SIG-M5 treated with dmso at 0.1 percent for 504 hours (cell line): ENCODE measurements around the gene SLC39A11.

Source experiments
- DNase-seq: peaks from one replicate; lab custom pipeline; 2025; ENCODE audit not compliant: unreplicated experiment; lab: John Stamatoyannopoulos, UW

SLC39A11 gene

DNA sequence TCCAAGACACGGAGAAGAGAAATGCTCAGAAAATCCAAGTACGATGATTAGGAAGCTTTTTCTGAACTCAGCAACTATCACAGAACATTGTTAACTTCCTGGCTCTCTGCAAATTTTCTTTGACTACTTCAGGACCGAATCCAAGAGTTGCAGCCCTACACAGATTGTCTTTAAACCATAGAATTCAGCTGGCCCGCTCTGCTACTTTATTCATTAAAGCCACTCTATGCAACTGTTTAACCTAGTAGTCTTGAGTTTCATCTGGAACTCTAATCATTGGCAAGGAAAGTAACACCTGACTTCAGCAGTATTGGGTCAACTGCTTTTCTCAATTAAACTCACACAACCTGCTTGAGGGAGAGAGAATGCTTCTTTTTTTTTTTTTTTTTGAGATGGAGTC lies 210.1 kb downstream of the SLC39A11 start:
- no peak for DNase-seq

DNA sequence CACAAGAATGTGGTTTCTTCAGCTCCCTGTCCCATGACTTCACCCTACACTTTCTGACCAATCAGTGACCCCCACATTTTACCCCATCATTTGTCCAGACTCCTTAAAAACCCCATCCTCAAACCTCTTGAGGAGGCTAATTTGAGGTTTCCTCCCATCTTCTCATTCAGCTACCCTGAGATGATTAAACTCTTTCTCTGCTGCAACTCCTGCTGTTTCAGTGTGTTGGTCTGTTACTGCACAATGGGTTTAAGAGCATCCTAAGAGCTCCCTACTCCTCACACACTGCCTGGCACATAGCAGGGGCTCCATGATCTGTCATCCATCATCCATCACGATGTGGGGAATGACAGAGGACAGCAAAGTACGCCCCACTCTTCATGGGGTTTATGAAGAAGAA lies 212.6 kb downstream of the SLC39A11 start:
- no peak for DNase-seq

DNA sequence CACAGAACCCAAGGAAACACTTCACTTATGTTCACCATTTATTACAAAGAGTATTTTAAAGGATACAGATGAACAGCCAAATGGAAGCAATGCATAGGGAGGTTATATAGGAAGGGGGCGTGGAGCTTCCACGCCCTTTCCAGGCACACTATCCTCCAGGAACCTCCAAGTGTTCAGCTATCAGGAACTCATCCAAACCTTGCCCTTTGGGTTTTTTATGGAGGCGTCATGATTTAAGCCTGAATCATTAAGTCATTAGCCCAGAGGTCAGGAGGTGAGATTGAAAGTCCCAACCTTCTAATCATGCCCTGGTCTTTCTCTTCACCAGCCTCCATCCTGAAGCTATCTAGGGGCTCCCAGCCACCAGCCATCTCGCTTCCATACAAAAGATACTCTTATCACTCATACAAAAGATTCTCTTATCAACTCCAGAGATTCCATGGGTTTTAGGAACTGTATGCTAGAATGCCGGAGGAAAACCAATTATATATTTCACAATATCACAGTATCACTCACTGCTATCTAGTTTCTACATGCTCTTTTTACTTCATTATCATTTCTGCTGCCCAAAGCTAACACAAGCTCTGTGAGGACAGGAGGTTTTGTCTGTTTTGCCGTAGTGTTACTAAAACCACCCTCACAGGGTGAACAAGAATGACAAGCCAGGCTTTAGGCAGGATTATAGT lies 213.4 kb downstream of the SLC39A11 start:
- no peak for DNase-seq

DNA sequence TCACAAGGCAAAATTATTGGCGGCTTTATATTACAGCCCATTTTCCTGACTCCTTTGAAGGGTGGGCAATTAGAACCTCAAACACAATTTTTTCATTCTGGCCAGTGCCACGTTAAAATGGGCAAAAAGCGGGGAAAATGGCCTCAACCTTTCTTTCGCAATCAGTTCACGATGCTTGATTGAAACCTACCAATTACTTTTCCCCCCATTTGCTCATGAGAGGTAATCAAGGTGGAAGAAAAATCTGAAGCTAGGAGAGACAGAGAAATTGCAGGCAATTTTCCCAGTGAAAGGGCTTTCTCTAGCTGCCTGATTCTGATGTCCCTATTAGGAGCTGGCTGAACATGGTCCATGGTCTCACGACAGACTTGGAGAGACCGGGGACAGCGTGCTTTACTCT lies 215.1 kb downstream of the SLC39A11 start:
- no peak for DNase-seq

DNA sequence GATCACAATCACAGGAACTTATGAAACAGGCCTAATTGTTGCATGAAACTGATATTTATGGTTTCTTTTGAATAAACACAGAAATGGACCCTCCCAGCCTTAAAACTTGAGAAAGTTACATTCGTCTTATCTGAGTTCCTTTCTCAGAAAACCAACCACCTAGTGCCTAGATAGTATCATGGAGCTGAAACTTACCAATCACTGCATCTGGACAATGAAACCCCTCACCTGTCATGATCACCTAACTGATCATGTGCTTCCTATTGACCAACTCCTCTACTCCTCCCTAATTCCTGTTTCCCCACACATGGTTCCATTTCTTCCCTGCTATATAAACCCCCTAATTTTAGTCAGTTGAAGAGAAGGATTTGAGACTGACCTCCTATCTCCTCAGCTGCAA lies 216.1 kb downstream of the SLC39A11 start:
- no peak for DNase-seq

DNA sequence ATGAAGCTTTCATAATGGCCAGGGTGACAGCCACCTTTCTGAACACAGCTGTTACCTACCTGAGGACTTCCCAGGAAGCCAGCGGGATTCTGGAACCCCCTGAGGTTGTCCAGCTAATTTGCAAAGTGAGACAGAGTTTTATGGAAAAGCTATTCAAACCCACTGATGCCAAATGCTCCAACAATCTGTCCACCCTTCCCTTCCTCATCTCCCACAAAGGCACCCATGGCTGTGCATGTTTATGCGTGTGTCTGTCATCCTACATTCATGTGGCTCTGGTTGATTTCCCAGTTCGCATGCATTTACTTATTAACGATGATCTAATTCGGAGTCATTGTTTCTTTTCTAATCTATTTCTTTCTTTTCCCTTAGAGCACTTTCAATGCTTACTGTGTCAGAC lies 217.1 kb downstream of the SLC39A11 start:
- no peak for DNase-seq

DNA sequence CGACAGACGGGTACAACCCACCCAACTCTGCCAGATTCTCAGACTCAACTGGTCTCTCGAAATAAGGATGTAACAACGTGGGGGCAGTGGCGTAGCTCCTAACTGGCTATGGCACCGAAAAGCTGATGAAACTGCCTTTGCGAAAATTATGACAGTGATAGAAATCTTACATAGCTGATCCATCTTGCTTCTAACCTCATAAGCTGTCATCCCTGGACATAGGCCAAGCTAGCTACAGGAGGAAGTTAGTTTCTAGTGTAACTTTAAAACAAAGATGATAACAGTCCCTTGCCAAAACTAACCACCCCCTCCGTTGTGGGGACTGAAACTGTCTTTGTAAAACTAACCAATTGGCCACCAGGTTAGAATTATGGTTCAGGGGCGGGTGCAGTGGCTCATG lies 220.1 kb downstream of the SLC39A11 start:
- DNase-seq, result no peak

DNA sequence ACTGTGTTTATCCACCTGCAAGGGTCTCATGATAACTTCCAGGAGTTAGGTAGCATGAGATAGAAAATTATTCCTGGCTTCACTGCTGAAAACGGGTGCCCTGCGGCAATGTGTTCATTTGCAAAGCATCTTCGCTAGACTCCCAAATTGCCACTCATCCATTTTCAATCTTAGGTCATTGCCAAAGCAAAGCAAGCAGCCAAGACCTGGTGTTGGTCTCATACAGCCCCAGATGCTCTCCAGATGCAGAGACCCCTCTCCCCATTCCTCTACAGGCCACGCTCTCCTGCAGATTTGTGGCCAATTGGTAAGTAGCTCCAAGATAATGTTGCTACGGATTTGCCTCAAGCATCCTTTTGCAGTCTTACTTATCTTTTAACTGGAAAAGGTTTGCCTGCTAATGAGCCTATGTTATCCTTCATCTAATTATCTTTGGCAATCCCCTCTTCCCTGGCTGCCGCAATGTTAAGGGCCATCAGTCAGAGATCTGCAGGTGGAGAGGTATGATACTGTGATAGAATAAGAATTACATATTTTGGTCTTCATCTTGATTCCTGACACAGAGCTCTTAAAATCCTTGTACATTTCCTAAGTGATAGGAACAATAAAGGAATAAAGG lies 222.0 kb downstream of the SLC39A11 start:
- no peak for DNase-seq

DNA sequence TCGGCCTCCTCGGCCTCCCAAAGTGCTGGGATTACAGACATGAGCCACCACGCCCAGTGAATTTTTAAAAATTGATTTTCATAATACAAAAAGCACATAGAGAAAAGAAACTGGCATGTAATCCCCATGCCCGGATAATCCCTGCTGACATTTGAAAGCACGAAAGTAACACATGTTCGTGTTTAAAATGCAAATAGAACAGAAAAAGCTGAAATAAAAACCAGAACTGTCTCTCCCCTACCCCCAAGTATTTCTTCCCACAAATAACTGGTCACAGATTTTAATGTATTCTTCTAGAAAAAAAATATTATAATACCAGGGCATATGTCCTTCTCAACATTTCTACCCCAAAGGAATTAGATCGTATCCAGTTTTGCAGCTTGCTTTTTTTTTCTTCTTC lies 222.9 kb downstream of the SLC39A11 start:
- no peak for DNase-seq

DNA sequence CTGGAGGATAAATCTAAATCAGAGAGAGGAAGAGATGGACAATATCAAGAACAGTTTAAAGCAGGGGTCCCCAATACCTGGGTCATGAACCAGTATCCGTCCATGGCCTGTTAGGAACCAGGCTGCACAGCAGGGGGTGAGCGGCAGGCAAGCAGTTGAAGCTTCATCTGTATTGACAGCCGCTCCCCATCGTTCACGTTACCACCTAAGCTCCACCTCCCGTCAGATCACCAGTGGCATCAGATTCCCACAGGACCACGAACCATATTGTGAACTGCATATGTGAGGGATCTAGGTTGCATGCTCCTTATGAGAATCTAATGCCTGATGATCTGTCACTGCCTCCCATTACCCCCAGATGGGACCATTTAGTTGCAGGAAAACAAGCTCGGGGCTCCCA lies 226.5 kb downstream of the SLC39A11 start:
- DNase-seq, result no peak

DNA sequence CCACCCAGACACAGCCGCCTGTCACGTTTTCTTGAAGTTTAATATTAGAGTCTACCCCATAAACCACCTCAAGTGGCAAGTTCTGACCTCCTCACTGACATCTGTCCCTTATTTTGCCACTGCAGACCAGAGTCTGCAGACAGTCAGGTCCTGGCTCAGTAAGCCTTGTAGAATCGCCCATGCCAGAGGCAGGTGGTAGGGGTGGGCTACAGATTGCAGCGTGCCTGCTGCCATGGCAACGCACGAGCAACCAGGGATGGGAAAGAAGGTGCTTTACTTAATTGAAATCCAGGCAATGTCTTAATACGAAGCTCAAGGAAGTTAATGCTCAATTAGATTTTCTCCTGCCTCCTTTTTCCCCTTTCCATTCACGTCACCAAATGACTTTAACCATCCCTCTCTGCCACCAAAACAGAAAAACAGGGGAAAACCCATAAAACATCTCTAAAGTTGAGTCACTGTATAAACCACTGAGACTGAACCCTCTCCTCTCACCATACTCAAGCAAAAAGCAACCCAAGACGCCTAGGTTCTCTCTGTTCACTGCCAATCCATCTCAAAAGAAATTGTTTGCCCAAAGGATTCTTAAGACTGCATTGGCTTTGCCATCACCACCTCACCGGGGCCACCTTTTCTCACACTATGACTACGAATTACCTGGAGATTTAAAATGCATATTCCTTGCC lies 228.8 kb downstream of the SLC39A11 start:
- no peak for DNase-seq

DNA sequence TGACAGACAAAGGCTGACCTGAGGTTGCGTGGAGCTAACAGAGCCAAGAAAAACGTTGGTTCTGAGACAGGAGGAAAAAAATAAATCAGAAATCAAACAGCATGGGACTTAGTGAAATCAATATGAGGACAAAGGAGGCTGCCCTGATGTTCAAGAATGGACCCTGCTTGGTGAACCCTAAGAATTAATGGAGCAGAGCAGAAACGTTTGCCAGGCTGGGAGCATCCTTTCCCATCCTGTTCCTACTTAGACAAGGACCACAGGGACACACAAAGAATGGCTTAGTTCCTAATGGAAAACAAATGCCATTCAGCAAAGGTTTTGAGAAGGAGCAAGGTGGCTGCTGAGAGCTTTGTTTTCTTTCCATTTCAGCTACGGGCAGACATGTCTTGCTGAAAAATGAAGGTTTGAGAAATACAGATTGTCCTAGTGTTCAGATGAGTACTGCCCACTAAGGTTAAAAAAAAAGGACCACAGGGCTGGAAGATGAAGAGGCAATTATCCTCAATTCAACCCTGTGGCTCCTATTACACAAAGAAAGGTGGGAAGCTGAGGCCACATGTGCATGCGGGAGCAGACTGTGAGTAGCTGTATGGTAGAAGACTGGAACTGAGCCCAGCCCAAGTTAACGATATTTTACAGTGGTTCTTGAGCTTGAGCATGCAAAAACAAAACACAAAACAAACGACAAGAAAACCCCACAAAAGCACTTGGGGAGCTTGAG lies 230.1 kb downstream of the SLC39A11 start:
- no peak for DNase-seq

DNA sequence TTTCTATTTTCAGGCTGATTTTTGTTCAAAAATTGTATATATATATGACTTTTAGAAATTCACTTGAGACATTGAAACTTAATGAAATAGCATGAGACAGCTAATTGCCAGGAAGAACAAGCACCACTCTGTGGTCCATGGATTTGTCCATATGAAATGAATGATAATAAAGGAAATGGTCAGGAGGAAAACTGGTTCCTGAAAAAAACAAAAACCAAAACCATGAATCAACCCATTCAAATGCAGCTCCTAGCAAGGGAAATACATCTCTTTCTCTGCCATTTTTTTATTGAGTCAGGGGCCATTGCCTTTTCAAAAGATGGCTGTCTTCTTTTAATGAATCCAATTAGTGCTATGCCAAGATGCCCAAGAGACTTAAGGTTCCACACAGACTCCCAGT lies 230.7 kb downstream of the SLC39A11 start:
- no peak for DNase-seq

DNA sequence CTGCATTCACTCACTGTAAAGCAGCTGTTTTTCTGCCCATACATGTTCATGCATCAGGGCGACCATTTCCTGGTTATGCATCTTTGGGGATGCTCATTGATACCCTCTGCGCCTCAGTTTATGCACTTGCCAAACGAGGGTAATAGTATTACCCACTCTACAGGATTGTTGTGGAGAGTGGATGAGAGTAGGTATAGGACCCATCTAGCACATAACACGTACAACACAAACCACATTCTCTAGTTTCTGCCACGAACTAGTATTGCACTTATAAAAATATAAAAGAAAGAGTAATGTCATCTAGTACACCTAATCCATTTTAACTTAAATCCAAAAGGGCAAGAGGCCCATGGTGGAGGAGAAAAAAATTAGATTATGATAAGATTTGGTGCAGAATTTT lies 231.7 kb downstream of the SLC39A11 start:
- no peak for DNase-seq

DNA sequence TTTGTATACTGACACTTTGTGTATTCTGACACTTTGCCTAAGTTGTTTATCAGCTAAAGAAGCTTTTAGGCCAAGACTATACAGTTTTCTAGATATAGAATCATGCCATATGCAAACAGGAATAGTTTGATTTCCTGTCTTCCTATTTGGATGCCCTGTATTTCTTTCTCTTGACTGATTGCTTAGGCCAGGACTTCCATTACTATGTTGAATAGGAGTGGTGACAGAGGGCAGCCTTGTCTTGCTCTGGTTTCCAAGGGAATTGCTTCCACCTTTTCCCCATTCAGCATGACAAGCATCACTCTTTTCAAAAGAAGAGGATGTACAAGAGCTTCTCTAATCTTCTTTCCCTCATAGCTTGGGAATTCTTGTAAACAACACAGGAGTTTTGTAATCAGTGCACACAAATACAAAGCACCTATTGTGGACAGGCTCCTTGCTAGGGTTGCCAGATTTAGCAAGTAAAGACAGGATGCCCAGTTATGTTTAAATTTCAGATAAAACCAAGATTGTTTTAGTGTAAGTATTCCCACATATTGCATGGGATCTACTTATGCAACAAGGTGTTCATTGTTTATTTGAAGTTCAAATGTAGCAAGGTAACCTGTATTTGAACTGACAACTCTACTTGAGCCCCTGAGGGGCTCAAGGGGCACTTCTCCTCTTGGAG lies 233.5 kb downstream of the SLC39A11 start:
- DNase-seq, result no peak

DNA sequence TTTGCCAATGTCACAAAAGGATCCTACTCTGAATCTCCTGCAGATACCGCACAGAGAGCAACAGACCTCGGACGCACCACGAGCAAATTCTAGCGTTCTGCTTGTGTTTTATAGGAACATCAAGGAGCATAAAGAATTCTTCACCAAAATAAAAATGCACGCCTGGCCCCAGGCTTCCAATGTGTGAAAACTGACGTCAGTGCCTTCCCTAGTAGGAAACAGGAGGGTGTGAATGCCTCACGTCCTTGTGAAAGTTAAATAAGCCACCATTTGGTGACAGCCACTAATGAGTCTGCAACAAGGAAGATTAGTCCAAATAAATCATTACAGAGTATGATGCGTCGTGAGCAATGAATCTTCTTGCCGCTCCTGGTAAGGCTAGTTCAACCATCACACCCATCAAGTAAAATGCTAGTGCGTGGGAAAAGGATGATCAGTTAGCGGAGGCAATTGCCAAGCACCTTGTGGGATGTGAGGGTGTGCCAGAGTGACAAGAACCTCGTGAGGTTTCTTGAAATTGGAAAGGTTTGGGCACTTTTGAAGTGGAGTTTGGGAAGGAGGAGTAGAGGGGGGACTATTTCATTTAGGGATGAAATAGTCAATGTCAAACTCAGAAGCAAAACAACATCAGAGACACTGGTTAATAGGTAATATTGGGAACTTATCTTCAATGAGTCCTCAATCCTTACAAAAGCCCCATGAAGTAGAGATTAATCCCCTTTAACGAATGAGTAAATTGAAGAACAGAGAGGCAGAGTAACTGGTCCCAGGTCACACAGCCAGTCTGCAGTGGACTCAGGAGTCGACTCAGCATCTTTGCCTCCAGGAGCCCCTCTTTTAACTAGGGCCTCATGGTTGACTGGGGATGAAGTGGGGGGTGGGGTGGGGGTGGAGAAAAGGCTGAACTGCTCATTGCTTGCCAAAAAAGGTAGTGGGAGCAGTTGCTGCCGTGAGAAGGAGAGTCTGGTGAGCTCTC lies 238.8 kb downstream of the SLC39A11 start:
- no peak for DNase-seq

DNA sequence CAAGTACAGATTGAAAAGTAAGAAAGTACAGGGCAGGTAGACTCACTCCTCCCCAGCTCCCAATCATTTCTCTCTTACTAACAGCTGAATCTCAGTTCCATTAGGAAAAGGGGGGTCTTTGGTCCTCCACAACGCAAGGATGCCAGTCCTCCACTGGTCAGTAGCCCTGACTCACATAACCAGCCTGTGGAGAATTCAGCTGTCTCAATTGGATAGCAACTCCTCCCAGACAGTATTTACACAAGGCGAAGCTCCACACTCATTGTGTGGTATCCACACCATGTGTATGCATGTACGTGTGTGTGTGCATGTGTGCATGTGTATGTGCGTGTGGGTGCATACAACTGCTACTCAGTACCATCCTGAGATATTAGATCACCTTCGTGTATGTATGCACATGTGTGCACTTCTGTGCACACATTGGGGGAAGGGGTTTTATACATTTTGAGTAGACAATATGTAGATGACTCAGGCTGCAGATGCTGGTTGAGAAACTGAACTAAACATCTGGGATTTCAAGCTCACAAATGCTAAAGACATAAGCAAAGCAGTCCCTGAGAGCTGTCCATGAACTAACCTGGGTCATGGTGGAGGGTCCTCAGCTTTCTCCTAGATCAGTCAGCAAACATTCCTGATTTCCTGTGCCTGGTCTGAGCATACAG lies 240.1 kb downstream of the SLC39A11 start:
- no peak for DNase-seq

DNA sequence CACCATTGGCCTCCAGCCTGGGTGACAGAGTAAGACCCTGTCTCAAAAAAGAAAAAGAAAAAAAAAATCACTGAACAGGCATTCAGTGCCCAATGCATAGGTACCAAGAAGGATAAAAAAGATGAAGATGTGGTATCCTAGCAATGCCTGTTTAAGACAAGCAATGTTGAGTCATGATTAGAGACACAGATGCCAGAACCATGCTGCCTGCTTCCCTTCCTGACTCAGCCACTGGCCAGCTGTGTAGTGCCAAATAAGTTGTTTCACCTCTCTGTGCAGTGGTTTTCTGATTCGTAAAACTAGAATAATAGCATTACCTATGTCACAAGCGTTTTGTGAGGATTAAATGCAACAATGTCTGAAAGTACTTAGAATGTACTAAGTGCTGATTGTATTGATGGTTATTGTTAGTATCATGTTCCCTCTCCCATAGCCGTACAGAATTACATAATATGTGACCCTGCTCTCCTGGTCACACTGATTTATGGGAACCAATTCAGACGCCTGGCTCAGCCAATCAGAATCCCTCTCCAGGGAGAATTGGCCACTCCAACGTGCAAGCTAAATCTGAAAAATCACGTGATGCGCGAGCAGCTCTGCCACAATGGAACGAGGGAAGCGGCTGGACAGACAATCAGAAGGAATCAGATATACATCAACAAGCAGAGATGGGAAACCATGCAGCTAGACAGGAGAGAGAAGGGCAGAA lies 241.9 kb downstream of the SLC39A11 start:
- DNase-seq, result no peak

DNA sequence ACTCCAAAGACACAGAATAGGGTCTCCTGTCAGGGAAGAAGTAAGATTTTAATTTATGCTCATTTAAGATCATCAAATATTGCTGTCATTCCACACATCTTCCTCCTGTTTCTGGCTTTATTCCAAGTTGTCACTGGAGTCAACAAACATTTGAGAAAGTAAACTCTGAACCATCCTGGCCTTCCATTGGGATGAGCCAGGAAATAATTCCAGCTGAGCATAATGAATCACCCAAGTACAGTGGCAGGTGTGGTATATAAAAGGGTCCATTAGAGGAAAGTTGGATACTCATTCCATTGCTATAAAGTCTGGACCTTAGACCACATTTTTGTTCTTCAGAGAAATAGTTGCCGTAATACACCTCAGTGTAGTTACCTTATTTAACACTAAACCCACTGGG lies 246.1 kb downstream of the SLC39A11 start:
- no peak for DNase-seq
